HG03342 (cell line): Measurements from ENCODE around the gene HIVEP3.

Source experiments
- ATAC-seq: cut with Tn5 transposase; IDR thresholded peaks from one replicate; pipeline ENCODE4 v1.9.1; 2021; ENCODE audit warnings: mild to moderate bottlenecking, moderate library complexity; ENCODE audit not compliant: unreplicated experiment

Gene HIVEP3

GRCh38 chr1:41813755-41814745 is 104.7 kb downstream of the HIVEP3 start:
- no peak for ATAC-seq

DNA sequence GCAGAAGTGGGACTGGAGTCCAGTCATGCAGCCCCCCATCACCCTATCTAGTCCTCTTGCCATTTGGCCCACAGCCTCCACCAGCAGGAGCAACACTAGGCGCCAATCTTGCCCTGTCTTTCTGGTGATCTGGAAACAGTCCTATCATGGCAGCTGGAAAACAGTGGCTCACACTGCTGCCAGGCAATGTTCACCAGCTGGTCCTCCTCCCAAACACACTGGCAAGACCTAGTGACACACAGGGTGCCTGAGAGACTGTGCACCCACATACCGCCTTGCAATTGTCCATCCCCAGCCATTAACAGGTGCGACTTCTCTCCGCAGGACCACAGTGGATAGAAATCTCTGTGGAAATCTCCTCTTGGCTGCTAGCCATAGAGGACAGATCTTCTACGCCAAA is 105.5 kb downstream of the HIVEP3 start:
- no peak for ATAC-seq

GRCh38 chr1:41812453-41812852 is 106.3 kb downstream of the HIVEP3 start:
- no peak for ATAC-seq

DNA sequence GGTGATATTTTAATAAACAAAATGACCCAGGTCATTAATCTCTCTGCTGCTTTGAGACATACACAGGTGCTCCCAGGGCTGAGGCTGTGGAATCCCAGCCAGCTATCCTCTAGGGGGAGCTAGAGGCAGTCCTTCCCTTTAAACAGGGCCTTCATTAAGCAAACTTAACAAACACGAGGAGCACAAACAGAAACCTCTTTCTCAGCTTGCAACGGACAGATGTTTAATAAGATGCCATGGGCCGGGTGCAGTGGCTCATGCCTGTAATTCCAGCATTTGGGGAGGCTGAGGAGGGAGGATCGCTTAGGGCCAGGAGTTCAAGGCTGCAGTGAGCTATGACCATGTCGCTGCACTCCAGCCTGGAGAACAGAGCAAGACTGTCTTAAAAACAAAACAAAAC is 106.7 kb downstream of the HIVEP3 start:
- ATAC-seq, result no peak

GRCh38 chr1:41811051-41811795 is 107.5 kb downstream of the HIVEP3 start:
- no peak for ATAC-seq

GRCh38 chr1:41810446-41810845 is 108.3 kb downstream of the HIVEP3 start:
- ATAC-seq, result no peak

DNA sequence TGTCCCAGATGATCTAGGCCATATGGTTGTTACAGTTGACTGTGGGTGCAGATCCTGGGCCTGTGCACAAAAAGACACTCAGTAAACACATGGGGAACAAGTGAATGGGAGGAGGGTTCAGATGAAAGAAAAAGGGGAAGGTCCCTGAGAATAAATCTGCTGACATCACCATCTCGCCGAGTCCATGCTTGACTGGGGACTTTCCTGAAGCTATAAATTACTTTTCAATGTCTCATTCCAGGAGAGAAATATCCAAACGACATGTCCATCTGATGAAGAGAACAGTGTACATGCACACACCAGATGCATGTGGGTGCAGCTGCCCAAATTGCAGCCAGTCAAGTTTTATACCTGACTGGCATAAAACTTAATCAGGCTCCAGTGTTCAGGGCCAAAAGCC is 109.0 kb downstream of the HIVEP3 start:
- ATAC-seq, result no peak

DNA sequence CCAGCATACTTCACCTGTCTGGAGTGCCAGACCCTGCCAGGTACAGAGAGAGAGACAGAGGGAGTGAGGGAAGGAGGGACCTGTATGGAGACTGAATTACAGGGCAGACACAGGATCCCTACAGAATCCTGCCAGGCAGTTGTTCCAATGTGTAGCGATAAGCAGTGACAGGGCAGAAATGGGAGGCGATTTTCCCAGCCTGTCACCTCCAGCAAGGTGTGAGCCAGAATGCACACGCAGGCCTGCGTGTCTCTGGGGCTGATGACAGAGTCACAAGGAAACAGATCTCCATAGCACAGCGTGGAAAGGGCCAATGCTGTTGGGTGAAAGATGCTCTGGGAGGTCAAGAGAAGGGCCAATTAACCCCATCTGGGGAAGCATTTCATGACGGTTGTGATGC is 111.3 kb downstream of the HIVEP3 start:
- no peak for ATAC-seq

- no peak for ATAC-seq
Measured at GRCh38 chr1:41806472-41807155, 112.1 kb downstream of the HIVEP3 start.

- ATAC-seq, result no peak
Measured at GRCh38 chr1:41805771-41806471, 112.8 kb downstream of the HIVEP3 start.

DNA sequence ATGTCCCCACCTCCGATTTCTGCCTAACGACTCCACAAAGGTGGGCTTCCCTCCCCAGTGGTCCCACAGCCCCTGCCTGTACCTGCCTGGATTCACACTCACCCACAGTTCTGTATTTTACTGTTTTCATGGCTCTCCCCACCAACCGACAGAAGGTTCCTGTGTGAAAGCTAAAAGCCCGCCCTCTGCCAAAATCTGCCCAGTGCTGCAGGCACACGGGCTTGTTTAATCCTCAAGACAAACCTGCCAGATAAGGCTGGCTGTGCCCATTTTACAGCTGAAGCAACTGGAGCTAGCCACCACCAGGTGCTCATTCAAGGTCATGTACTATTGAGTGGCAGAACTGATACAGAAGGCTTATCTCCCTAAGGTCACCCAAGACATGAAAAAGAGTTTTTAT is 114.5 kb downstream of the HIVEP3 start:
- ATAC-seq, result no peak

DNA sequence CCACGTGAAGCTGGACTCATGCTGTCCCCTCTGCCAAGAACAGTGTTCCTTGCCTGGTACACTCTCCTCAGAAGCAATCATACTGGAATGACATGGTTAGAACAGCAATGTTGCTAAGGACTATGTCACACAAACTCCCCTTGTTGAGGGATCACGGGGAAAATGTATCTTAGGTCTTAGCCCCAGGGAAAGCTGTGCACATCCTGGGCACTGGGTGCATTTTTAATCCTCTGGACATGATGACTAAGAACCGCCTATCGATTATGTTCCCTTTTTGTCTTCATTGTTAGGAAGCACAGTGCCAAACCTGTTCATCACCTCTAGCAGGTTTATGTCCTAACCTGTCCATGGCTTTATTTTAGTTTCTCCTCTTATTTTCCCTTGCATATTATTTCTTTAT is 115.1 kb downstream of the HIVEP3 start:
- no peak for ATAC-seq

- no peak for ATAC-seq
Measured at GRCh38 chr1:41802532-41803501, 115.9 kb downstream of the HIVEP3 start.

DNA sequence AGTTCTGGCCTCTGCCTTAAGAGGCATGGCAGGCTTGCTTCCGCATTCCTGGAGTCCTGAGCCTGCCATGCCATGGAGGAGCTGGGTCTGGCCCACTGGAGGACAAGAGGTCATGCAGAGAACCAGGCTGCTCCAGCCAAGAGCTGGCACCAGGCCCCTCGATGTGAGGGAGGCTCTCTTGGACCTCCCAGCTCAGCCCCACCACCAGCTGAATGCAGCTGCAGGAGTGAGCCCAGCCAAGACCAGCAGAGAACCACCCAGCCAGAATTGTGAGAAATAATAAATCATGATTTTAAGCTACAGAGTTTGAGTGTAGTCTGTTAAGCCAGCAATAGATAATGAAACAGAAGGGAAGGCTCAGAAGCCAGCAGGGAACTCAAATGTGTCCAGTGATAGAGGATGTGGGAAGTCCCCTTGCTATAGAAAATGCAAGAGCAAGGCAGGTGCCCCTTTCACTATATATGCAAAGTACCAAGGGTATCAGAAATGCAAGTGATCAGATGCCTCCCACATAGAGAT is 118.4 kb downstream of the HIVEP3 start:
- ATAC-seq, result no peak

- ATAC-seq, result no peak
Measured at GRCh38 chr1:41799723-41800122, 119.0 kb downstream of the HIVEP3 start.

GRCh38 chr1:41799205-41799604 is 119.5 kb downstream of the HIVEP3 start:
- no peak for ATAC-seq

DNA sequence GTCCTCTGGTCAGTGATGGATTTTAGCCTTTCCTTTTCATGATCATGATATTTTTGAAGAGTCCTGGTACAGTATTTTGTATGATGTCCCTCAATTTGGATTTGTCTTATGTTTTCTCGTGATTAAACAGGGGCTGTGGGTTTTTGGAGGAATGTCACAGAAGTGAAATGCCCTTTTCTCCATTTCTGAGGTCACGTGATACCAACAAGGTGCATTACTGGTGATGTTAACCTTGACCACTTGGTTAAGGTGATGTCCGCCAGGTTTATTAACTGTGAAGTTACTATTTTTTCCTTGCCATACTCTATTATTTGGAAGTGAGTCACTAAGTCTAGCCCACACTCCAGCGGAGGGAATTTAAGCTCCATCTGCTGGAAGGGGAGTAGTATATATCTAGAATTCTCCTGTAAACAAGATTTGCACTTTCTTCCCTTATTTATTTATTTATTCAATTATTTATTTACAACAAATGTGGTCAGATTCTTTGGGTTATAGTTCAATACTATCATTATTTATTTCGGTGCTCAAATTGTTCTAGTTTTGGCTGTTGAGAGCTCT is 123.4 kb downstream of the HIVEP3 start:
- ATAC-seq, result no peak

DNA sequence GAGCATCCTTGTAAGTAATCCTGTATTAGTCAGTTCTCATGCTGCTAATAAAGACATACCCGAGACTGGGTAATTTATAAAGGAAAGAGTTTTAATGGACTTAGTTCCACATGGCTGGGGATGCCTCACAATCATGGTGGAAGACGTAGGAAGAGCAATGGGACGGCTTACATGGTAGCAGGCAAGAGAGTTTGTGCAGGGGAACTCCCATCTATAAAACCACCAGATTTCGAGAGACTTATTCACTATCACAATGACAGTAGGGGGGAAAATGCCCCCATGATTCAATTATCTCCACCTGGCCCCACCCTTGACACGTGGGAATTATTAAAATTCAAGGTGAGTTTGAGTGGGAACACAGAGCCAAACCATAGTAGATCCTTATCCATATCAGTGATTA is 124.7 kb downstream of the HIVEP3 start:
- ATAC-seq, result no peak

GRCh38 chr1:41792485-41792770 is 126.3 kb downstream of the HIVEP3 start:
- ATAC-seq, result no peak
